Fibroblast of skin of right quadriceps (primary cell): ENCODE data around the gene POGZ.

ENCODE experiments used
- DNase-seq: peaks from one replicate; pipeline ENCODE4 v3.0.0-alpha.2; 2013

The POGZ gene

DNA sequence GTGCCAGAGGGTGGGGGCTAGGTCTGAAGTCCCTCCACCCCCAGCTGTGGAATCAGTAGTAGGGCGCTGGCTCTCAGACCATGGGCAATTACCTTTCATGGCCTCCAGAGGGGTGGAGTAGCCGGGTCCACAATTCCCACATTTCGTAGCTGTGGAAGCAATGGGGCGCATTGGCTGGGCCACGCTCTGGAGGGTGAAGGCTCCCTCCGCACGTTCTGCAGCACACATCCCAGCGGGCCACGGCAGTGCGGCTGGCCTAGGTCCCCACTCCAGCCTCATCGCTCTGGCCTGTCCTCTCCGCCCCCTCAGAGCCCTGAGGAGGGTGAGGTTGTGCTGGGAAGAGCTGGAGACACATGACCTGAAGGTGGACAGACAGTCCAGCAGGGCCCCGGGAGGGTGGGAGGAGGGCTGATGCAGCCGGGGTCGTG is 89.7 kb downstream of the POGZ start:
- no peak for DNase-seq

GRCh38 chr1:151369302-151369610 is 90.0 kb downstream of the POGZ start:
- DNase-seq: no peak

GRCh38 chr1:151368393-151369301 is 90.6 kb downstream of the POGZ start:
- DNase-seq: no peak

DNA sequence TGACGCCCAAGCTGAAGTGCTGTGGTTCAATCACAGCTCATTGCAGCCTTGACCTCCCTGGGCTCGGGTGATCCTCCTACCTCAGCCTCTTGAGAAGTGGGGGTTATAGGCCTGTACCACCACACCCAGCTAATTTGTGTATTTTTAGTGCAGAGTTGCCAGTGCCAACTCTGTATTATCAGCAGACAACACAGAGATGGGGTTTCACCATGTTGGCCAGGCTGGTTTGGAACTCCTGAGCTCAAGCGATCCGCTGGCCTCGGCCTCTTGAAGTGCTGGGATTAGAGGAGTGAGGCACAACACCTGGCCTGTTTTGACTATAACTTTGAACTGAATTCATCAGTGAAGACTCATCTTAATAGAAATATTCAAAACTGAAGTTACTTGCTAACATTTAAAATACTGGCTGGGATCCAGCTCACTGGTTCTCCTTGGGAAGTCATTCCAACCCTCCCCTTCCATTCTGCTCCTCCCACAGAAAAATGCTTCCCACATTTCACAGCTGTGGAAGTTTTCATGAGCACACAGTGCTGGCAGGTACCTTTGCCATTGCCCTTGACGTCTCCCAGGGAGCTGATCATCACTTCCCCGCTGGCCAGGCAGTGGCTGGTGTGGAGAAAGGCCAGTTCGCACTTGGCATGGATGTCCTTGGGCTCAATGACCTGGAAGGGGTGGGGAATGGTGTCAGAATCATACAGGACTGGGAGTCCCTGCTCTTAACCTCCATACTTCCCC is 91.5 kb downstream of the POGZ start:
- no peak for DNase-seq

DNA sequence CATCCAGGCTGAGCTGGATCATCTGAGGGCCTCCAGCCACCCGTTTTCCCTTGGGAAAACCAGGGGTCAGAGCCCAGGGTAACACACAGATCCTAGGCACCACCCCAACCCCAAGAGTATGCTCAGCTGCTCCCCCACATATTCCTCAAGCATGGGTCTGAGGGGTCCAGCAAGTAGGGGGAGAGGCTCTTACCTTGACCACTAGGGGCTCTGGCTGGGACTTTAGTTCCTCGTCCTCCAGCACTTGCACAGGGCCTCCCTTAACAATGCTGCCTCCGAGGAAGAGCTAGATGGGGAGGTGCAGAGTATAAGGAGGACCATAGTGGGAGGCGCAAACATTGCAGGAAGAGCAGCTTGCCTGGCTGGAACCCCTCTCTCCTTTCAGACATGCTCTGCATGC is 94.3 kb downstream of the POGZ start:
- DNase-seq: no peak

DNA sequence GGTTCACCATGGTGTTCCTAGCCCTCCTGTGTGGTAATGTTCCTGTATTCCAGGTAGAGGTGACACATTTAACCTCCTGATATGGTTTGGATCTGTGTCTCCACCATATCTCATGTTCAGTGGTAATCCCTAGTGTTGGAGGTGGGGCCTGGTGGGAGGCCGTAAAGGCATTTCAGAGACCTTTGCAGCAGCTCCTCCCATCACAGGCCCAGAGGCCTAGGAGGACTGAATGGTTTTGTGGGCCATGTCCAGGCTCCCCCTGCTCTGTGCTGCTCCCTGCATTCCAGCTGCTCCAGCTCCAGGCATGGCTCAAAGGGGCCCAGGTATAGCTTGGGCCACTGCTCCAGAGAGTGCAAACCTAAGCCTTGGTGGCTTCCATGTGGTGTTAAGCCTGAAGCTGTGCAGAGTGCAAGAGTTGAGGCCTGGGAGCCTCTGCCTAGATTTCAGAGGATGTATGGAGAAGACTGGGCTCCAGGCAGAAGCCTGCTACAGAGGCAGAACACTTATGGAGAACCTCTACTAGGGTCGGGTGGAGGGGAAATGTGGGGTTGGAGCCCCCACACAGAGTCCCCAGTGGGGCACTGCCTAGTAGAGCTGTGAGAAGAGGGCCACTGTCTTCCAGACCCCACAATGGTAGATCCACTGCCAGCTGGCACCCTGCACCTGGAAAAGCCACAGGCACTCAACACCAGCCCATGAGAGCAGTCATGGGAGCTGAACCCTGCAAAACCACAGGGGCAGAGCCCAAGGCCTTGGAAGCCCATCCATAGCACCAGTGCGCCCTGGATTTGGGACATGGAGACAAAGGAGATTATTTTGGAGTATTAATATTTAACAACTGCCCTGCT is 96.8 kb downstream of the POGZ start:
- no peak for DNase-seq

GRCh38 chr1:151361883-151362282 is 97.4 kb downstream of the POGZ start:
- DNase-seq: no peak

DNA sequence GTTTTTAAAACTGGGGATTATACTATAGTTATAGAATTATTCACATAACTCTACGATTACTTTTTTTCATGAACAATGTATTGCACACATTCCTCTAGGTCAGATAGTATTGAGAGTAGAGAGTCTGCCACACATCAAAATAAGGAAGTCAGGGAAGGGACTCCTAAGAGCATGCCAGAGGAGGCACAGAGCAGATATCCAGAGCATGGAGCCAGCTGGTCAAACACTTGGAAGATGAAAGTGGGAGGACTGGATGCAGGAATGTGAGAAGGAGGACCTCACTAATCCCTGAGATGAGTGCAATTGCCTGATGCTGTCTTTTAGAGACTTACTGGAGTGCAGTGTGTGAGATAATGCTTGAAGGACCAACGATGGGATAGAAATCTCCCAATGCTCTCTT is 102.6 kb downstream of the POGZ start:
- DNase-seq: no peak
